Osteoblast (primary cell): Measurements from ENCODE around the gene TXLNB. TPM values are rescaled to one million over a fixed set of nuclear protein-coding genes. Genes with fewer than 3 reads are reported as not detected.
A peak's percentile ranks its signal among the peaks of the same experiment; 100 is the strongest.

ENCODE experiments used
- DNase-seq: peaks from one replicate; pipeline ENCODE4 v3.0.0; 2011; ENCODE audit warnings: low spot score, mixed read lengths; ENCODE audit not compliant: insufficient read length; ENCODE audit errors: missing footprints
- H2AFZ ChIP-seq: 2 replicates; pipeline ENCODE4 v1.6.0; 2011; ENCODE audit warnings: mild to moderate bottlenecking, low read length
- H3K27ac ChIP-seq: 2 replicates; pipeline ENCODE4 v1.5.1; 2011; ENCODE audit warnings: mild to moderate bottlenecking, low read depth, low read length, moderate library complexity
- H3K27me3 ChIP-seq: 2 replicates; pipeline ENCODE4 v1.6.0; 2012; ENCODE audit warnings: mild to moderate bottlenecking, control low read depth, inconsistent platforms, low read length, moderate library complexity; ENCODE audit not compliant: insufficient read depth
- H3K36me3 ChIP-seq: 2 replicates; pipeline ENCODE4 v1.5.1; 2011; ENCODE audit warnings: mild to moderate bottlenecking, low read length, control low read depth, moderate library complexity; ENCODE audit not compliant: insufficient read depth
- H3K4me1 ChIP-seq: 2 replicates; pipeline ENCODE4 v1.5.1; 2011; ENCODE audit warnings: mild to moderate bottlenecking, low read length, control low read depth, moderate library complexity; ENCODE audit not compliant: insufficient read depth
- H3K4me2 ChIP-seq: 2 replicates; pipeline ENCODE4 v1.6.0; 2011; ENCODE audit warnings: mild to moderate bottlenecking, low read length; ENCODE audit not compliant: insufficient read depth
- H3K4me3 ChIP-seq: fragments of 200-600 bp; sonication (generic); 3 replicates; pipeline ENCODE4 v1.5.1; 2012; ENCODE audit warnings: mild to moderate bottlenecking, low read length, inconsistent platforms; ENCODE audit not compliant: insufficient read depth
- H3K79me2 ChIP-seq: 2 replicates; pipeline ENCODE4 v1.6.0; 2012; ENCODE audit warnings: mild to moderate bottlenecking, low read length, control low read depth, inconsistent platforms; ENCODE audit not compliant: insufficient read depth
- H3K9me3 ChIP-seq: 2 replicates; pipeline ENCODE4 v1.5.1; 2011; ENCODE audit warnings: low read depth, low read length, control low read depth
- H4K20me1 ChIP-seq: 2 replicates; pipeline ENCODE4 v1.6.0; 2012; ENCODE audit warnings: mild to moderate bottlenecking, low read length, control low read depth; ENCODE audit not compliant: insufficient read depth
- total RNA-seq: library from RNA; depleted of rRNA; stranded (reverse); fragments of >200 nt; gene quantifications from 2 replicates; pipeline ENCODE4 v1.2.3, GENCODE V29; 2012
- TF ChIP-seq, protein P1 (sequence below): IDR thresholded peaks from 2 replicates; pipeline ENCODE4 v1.5.1; 2011; ENCODE audit warnings: mild to moderate bottlenecking, low read depth, low read length, moderate library complexity; ENCODE audit errors: extremely low read depth

TXLNB gene
- total RNA-seq, 1 donor, result 1.8 TPM

GRCh38 chr6:139277587-139277986, 14.2 kb downstream of the TXLNB start:
- H3K4me1 ChIP-seq, result peaks cover 6% of the 10 kb centered on the region
- no peak overlapping the region for H3K4me3 ChIP-seq
- H4K20me1 ChIP-seq, result no peaks in the 10 kb centered on the region
- H3K36me3 ChIP-seq, result no peaks in the 10 kb centered on the region
- DNase-seq, result no peak
- no peaks in the 10 kb centered on the region for H3K9me3 ChIP-seq
- H3K27me3 ChIP-seq, result no peaks in the 10 kb centered on the region
- no peak overlapping the region for H3K27ac ChIP-seq
- peak overlapping the region; percentile 47 for H2AFZ ChIP-seq
- H3K79me2 ChIP-seq, result no peaks in the 10 kb centered on the region
- H3K4me2 ChIP-seq, result no peak overlapping the region
- TF ChIP-seq, protein P1, sequence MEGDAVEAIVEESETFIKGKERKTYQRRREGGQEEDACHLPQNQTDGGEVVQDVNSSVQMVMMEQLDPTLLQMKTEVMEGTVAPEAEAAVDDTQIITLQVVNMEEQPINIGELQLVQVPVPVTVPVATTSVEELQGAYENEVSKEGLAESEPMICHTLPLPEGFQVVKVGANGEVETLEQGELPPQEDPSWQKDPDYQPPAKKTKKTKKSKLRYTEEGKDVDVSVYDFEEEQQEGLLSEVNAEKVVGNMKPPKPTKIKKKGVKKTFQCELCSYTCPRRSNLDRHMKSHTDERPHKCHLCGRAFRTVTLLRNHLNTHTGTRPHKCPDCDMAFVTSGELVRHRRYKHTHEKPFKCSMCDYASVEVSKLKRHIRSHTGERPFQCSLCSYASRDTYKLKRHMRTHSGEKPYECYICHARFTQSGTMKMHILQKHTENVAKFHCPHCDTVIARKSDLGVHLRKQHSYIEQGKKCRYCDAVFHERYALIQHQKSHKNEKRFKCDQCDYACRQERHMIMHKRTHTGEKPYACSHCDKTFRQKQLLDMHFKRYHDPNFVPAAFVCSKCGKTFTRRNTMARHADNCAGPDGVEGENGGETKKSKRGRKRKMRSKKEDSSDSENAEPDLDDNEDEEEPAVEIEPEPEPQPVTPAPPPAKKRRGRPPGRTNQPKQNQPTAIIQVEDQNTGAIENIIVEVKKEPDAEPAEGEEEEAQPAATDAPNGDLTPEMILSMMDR, result no peak

GRCh38 chr6:139277161-139277560, 14.6 kb downstream of the TXLNB start:
- H3K79me2 ChIP-seq, result no peaks in the 10 kb centered on the region
- H3K27me3 ChIP-seq, result no peaks in the 10 kb centered on the region
- no peak overlapping the region for H3K4me3 ChIP-seq
- no peaks in the 10 kb centered on the region for H3K36me3 ChIP-seq
- H3K9me3 ChIP-seq, result no peaks in the 10 kb centered on the region
- no peak overlapping the region for H3K27ac ChIP-seq
- H3K4me1 ChIP-seq, result peaks cover 4% of the 10 kb centered on the region
- DNase-seq, result no peak
- H2AFZ ChIP-seq, result peak overlapping the region; percentile 47
- H4K20me1 ChIP-seq, result no peaks in the 10 kb centered on the region
- no peak overlapping the region for H3K4me2 ChIP-seq
- TF ChIP-seq, protein P1, result no peak

DNA sequence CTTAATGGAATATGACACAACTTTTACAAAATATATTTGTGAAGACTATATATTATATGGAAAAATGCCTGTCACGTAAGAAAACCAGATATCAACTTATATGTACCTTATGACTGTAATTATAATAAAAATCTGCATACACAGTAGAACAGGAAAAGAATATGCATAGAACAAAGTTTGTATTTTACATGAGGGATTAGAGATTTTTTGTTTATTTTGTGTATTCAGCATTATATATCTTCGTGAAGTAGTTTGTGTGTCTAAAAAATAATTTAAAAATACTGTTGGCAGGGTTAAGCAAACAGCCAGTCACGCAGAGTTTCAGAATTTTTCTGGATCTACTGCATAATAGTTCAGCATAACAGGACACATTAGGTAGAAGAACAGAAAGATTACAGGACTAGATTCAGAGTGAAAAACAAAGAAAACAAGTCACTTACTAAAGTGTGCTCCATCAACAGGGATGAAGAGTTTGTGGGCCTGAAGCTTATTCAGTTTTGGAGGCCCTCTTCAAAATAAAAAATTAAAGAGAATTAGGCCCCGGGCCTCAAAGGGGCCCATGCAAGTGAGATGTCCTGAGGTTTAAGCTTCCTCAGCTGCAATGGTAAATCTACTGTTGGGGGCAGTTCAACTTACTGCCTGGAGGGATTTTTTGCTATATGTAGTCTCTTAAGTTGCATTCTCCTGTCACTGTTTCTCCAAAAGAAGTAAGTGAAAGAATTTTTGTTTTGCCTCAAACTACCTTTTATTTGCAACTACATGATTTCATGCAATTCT, 16.3 kb downstream of the TXLNB start:
- TF ChIP-seq, protein P1, result no peak
- Histone ChIP-seq H3K27me3 (no peaks in the 10 kb centered on the region), H4K20me1 (no peaks in the 10 kb centered on the region), H3K36me3 (no peaks in the 10 kb centered on the region), H3K27ac (no peak overlapping the region), H3K79me2 (no peaks in the 10 kb centered on the region), H3K4me3 (no peak overlapping the region), H3K4me1 (peaks cover 4% of the 10 kb centered on the region), H3K4me2 (no peak overlapping the region), H3K9me3 (no peaks in the 10 kb centered on the region), H2AFZ (no peak overlapping the region)
- DNase-seq, result no peak

DNA sequence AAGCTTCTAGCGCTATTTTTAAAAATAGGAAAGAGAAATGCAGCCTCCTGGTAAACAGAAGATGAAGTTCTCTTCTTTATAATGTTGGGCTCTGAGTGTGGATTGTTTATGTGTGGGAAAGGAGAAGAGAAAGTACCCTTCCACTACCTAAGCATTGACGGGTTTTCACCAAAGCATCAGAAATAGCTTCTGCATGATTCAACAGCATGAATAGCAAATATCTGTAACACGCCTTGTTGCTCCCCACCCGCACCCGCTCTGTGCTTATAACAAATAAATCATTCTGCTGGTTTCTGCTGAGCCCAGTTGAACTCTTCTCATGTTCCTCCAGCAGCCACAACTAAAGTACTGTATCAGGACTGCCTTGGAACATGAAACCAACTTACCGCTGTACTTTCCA, 20.7 kb downstream of the TXLNB start:
- Histone ChIP-seq H2AFZ (no peak overlapping the region), H3K27ac (no peak overlapping the region), H3K36me3 (no peaks in the 10 kb centered on the region), H3K27me3 (no peaks in the 10 kb centered on the region), H3K79me2 (no peaks in the 10 kb centered on the region), H3K4me1 (no peaks in the 10 kb centered on the region), H3K4me3 (no peak overlapping the region), H4K20me1 (no peaks in the 10 kb centered on the region), H3K9me3 (no peaks in the 10 kb centered on the region), H3K4me2 (no peak overlapping the region)
- TF ChIP-seq, protein P1, result no peak
- DNase-seq, result no peak
